GOT3 (cell line): ENCODE results near the gene GALR2.

Experiments used
- DNase-seq: peaks from one replicate; lab custom pipeline; 2025; ENCODE audit warnings: mixed read lengths; lab: John Stamatoyannopoulos, UW

GALR2 gene

DNA sequence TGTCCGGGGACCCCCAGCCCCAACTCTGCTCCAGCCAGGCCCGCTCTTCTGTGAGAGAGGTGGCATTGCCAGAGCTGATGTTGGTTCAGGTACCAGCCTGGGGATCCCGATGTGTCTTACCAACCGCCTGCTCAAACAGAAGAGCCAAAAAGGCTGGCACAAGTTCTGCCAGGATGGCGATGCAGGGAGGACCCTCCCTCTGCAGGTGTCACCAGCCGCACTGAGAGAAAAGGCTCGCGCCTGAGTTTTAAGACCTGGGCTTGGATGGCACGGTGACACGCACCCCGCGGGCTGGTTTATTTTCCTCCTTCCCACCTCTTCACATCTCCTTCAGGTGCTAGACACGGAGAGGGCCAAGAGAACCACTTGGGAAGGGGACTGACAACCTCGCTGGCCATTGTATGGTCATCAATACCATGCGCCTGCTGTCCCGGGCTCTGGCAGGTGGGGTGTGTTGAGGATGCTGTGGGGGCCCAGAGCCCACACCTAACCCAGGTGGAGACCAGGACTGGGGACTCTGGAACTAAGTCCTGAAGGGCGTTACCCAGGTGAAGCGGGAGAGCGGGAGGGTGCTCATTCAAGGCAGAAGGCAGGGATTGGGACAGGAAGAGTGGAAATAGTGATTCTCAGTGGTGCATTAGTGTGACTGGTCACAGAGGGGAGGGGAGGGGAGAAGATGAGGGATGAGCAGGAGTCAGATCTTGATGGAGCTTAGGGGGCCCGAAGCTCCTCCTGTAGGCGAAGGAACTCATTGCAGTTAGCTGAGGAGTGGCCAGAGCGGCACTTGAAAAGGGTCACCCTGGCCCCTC, 50.2 kb downstream of the GALR2 start:
- no peak for DNase-seq

DNA sequence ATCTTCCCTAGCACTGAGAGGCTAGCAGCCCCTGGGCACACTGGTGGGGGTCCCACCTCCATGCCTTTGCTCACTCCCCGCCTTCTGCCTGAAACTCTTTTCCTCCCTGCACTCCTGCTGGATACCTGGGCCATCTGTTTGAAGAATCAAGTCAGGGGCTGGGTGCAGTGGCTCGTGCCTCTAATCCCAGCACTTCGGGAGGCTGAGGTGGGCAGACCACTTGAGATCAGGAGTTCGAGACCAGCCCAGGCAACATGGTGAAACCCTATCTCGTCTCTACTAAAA, 50.8 kb downstream of the GALR2 start:
- no peak for DNase-seq

DNA sequence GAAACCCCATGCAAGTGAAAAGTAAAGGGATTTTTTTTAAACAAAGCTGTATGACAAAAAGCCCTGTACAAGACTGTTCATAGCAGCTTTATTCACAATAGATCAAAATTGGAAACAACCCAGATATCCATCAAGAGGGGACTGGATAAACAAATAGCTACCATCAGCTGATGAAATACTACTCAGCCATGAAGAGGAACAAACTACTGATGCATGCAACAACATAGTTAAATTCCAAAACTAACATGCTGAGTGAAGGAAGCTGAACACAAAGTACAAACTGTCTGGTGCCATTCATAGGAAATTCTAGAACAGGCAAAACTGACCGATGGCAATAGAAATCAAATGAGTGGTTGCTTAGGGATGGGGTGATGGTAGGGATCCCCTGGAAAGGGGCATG, 51.3 kb downstream of the GALR2 start:
- no peak for DNase-seq
